ENCODE measurements around the gene ARHGAP45. TPM values are rescaled to one million over a fixed set of nuclear protein-coding genes. Genes with fewer than 3 reads are reported as not detected.

Gene ARHGAP45
- total and polyA plus RNA-seq, 2 experiments from 2014 or later, result 24.7 to 71.8 TPM

DNA sequence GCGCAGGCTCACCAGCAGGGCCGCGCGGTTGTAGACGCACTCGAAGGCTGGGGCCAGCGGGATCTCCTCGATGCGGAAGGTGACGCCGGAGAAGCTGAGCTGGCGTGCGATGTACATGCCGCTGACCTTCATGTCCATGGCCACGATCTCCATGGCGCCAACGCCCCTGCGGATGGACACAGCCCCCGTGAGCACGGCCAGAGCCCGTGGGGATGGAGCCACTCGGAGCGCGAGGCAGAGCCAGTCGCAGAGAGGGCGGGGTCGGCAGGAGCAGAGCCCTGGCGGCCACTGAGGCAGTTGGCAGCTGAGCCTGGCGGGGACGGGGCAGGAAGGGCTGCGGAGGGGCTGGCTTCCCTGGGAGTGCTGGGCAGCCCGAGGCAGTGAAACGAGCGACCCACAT, 52.0 kb downstream of the ARHGAP45 start (continued):
- TF ChIP-seq, protein P1, sequence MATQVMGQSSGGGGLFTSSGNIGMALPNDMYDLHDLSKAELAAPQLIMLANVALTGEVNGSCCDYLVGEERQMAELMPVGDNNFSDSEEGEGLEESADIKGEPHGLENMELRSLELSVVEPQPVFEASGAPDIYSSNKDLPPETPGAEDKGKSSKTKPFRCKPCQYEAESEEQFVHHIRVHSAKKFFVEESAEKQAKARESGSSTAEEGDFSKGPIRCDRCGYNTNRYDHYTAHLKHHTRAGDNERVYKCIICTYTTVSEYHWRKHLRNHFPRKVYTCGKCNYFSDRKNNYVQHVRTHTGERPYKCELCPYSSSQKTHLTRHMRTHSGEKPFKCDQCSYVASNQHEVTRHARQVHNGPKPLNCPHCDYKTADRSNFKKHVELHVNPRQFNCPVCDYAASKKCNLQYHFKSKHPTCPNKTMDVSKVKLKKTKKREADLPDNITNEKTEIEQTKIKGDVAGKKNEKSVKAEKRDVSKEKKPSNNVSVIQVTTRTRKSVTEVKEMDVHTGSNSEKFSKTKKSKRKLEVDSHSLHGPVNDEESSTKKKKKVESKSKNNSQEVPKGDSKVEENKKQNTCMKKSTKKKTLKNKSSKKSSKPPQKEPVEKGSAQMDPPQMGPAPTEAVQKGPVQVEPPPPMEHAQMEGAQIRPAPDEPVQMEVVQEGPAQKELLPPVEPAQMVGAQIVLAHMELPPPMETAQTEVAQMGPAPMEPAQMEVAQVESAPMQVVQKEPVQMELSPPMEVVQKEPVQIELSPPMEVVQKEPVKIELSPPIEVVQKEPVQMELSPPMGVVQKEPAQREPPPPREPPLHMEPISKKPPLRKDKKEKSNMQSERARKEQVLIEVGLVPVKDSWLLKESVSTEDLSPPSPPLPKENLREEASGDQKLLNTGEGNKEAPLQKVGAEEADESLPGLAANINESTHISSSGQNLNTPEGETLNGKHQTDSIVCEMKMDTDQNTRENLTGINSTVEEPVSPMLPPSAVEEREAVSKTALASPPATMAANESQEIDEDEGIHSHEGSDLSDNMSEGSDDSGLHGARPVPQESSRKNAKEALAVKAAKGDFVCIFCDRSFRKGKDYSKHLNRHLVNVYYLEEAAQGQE (IDR thresholded peaks at IDR 0.05; ENCODE audit: unreplicated experiment), result no peak
- TF ChIP-seq CREB1 (CRISPR knock-in tag; IDR thresholded peaks at IDR 0.05; ENCODE audit: low read depth), result no peak
- TF ChIP-seq POLR2AphosphoS5 (IDR thresholded peaks at IDR 0.05; ENCODE audit: low read depth), result no peak
- no peak for TF ChIP-seq STAT1 (IDR thresholded peaks at IDR 0.05; ENCODE audit: unreplicated experiment)
- TF ChIP-seq NANOG (IDR thresholded peaks at IDR 0.05; ENCODE audit: borderline replicate concordance), result no peak
- TF ChIP-seq ZNF114 (CRISPR knock-in tag; IDR thresholded peaks at IDR 0.05), result no peak

DNA sequence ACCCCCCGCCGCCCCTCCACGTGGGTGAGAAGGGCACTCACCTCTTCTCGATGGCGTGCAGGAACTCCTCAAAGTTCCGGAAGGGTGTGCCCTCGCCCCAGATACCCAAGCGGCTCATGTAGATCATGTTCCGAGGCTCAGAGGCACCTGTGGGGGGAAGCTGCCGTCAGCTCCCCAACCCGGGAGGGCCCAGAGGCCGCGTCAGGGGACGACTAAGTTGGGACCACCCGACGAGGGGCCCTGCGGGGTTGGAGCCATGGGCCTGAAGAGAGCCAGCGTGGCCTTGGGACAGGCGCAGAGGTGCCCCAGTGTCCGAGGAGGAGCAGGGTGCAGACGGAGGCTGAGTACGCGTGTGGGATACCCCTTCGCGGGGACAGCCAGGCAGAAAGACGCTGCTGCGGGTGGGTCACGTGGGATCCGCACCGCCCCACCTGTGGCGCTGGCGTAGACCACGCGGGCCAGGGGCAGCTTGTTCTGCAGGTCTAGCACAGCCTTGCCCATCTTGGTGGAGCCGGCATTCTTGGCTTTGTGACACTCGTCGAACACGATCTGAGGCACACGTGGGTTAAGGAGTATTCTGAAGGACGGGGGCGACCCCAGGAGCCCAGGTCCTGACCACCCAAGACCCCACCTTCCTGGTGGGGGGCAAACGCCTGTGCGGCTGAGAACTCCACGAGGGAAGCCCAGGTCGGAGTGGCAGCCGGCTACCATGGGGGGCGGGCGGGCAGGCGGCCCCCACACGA, 52.7 kb downstream of the ARHGAP45 start:
- Histone ChIP-seq H4K20me1 (replicated peaks; ENCODE audit: insufficient read depth) (no peaks in the 10 kb centered on the region; the same call in 1 of the 2 replicates), H3K4me3 (no peak overlapping the region), H2AFZ (no peak overlapping the region), H3F3A (replicated peaks; ENCODE audit: low read depth) (0 out of 2 replicates have a peak, but pooled peaks cover 6% of the 10 kb centered on the region), H3K9me2 (ENCODE audit: insufficient read depth) (no peaks in the 10 kb centered on the region), H3K27ac (ENCODE audit: low read depth) (no peak overlapping the region), H3K36me3 (ENCODE audit: insufficient read depth) (no peaks in the 10 kb centered on the region), H3K4me2 (no peak overlapping the region), H3K79me2 (replicated peaks; ENCODE audit: insufficient read depth) (no peaks in the 10 kb centered on the region), H3K27me3 (ENCODE audit: insufficient read depth) (no peaks in the 10 kb centered on the region), H3K4me1 (ENCODE audit: insufficient read depth) (no peaks in the 10 kb centered on the region)
- no peak overlapping the region for H3K27ac Mint-ChIP-seq
- no peak for ATAC-seq
- DNase-seq (ENCODE audit: low spot score), result no peak
- H3K4me3 Mint-ChIP-seq, result no peak overlapping the region
- peaks cover 22% of the 10 kb centered on the region for H3K36me3 Mint-ChIP-seq (ENCODE audit: low read depth)
- H3K9me3 Mint-ChIP-seq, result no peaks in the 10 kb centered on the region; the same call in 2 of the 3 replicates
- peaks cover 2% of the 10 kb centered on the region for H3K27me3 Mint-ChIP-seq (ENCODE audit: insufficient read depth, low read depth, poor library complexity)
- peaks cover 2% of the 10 kb centered on the region; the same call in 2 of the 3 replicates for H3K4me1 Mint-ChIP-seq
- TF ChIP-seq ZNF331 (CRISPR knock-in tag; IDR thresholded peaks at IDR 0.05; ENCODE audit: low read depth) (no peak), POLR2AphosphoS5 (IDR thresholded peaks at IDR 0.05; ENCODE audit: low read depth) (no peak), EZH2 (IDR thresholded peaks at IDR 0.05; ENCODE audit: low read depth, unreplicated experiment) (no peak), NANOG (IDR thresholded peaks at IDR 0.05; ENCODE audit: borderline replicate concordance) (no peak), ZNF114 (CRISPR knock-in tag; IDR thresholded peaks at IDR 0.05) (no peak), EZH2phosphoT487 (IDR thresholded peaks at IDR 0.05; ENCODE audit: unreplicated experiment) (no peak), CREB1 (CRISPR knock-in tag; IDR thresholded peaks at IDR 0.05; ENCODE audit: low read depth) (no peak)
- TF ChIP-seq, protein P2, sequence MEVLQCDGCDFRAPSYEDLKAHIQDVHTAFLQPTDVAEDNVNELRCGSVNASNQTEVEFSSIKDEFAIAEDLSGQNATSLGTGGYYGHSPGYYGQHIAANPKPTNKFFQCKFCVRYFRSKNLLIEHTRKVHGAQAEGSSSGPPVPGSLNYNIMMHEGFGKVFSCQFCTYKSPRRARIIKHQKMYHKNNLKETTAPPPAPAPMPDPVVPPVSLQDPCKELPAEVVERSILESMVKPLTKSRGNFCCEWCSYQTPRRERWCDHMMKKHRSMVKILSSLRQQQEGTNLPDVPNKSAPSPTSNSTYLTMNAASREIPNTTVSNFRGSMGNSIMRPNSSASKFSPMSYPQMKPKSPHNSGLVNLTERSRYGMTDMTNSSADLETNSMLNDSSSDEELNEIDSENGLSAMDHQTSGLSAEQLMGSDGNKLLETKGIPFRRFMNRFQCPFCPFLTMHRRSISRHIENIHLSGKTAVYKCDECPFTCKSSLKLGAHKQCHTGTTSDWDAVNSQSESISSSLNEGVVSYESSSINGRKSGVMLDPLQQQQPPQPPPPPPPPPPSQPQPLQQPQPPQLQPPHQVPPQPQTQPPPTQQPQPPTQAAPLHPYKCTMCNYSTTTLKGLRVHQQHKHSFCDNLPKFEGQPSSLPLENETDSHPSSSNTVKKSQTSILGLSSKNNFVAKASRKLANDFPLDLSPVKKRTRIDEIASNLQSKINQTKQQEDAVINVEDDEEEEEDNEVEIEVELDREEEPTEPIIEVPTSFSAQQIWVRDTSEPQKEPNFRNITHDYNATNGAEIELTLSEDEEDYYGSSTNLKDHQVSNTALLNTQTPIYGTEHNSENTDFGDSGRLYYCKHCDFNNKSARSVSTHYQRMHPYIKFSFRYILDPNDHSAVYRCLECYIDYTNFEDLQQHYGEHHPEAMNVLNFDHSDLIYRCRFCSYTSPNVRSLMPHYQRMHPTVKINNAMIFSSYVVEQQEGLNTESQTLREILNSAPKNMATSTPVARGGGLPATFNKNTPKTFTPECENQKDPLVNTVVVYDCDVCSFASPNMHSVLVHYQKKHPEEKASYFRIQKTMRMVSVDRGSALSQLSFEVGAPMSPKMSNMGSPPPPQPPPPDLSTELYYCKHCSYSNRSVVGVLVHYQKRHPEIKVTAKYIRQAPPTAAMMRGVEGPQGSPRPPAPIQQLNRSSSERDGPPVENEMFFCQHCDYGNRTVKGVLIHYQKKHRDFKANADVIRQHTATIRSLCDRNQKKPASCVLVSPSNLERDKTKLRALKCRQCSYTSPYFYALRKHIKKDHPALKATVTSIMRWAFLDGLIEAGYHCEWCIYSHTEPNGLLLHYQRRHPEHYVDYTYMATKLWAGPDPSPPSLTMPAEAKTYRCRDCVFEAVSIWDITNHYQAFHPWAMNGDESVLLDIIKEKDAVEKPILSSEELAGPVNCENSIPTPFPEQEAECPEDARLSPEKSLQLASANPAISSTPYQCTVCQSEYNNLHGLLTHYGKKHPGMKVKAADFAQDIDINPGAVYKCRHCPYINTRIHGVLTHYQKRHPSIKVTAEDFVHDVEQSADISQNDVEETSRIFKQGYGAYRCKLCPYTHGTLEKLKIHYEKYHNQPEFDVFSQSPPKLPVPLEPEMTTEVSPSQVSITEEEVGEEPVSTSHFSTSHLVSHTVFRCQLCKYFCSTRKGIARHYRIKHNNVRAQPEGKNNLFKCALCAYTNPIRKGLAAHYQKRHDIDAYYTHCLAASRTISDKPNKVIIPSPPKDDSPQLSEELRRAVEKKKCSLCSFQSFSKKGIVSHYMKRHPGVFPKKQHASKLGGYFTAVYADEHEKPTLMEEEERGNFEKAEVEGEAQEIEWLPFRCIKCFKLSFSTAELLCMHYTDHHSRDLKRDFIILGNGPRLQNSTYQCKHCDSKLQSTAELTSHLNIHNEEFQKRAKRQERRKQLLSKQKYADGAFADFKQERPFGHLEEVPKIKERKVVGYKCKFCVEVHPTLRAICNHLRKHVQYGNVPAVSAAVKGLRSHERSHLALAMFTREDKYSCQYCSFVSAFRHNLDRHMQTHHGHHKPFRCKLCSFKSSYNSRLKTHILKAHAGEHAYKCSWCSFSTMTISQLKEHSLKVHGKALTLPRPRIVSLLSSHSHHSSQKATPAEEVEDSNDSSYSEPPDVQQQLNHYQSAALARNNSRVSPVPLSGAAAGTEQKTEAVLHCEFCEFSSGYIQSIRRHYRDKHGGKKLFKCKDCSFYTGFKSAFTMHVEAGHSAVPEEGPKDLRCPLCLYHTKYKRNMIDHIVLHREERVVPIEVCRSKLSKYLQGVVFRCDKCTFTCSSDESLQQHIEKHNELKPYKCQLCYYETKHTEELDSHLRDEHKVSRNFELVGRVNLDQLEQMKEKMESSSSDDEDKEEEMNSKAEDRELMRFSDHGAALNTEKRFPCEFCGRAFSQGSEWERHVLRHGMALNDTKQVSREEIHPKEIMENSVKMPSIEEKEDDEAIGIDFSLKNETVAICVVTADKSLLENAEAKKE (CRISPR knock-in tag; IDR thresholded peaks at IDR 0.05), result no peak
- TF ChIP-seq, protein P3, sequence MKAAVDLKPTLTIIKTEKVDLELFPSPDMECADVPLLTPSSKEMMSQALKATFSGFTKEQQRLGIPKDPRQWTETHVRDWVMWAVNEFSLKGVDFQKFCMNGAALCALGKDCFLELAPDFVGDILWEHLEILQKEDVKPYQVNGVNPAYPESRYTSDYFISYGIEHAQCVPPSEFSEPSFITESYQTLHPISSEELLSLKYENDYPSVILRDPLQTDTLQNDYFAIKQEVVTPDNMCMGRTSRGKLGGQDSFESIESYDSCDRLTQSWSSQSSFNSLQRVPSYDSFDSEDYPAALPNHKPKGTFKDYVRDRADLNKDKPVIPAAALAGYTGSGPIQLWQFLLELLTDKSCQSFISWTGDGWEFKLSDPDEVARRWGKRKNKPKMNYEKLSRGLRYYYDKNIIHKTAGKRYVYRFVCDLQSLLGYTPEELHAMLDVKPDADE (IDR thresholded peaks at IDR 0.05), result no peak
